Neural progenitor cell (in vitro differentiated cells): Measurements from ENCODE around the gene VAV2. TPM values are rescaled to one million over a fixed set of nuclear protein-coding genes. Genes with fewer than 3 reads are reported as not detected.

ENCODE experiments used
- DNase-seq: peaks from one replicate; pipeline ENCODE4 v3.0.0-alpha.2; 2016; ENCODE audit warnings: low spot score
- H2AFZ ChIP-seq: fragments of 200-600 bp; sonication (generic); replicated peaks from 2 replicates; pipeline ENCODE4 v1.6.1; 2016; ENCODE audit warnings: antibody characterized with exemption
- H3F3A ChIP-seq: fragments of 200-600 bp; sonication (generic); 2 replicates; pipeline ENCODE4 v1.6.1; 2016; ENCODE audit warnings: antibody characterized with exemption, low read depth
- H3K27ac ChIP-seq: fragments of 200-600 bp; sonication (generic); 2 replicates; pipeline ENCODE4 v1.5.1; 2016; ENCODE audit warnings: mild to moderate bottlenecking
- H3K27me3 ChIP-seq: fragments of 200-600 bp; sonication (generic); 2 replicates; pipeline ENCODE4 v1.6.1; 2016; ENCODE audit warnings: mild to moderate bottlenecking, moderate library complexity
- H3K36me3 ChIP-seq: fragments of 200-600 bp; sonication (generic); 2 replicates; pipeline ENCODE4 v1.5.1; 2016
- H3K4me1 ChIP-seq: fragments of 200-600 bp; sonication (generic); 2 replicates; pipeline ENCODE4 v1.6.1; 2016; ENCODE audit warnings: mixed run types
- H3K4me2 ChIP-seq: fragments of 200-600 bp; sonication (generic); 2 replicates; pipeline ENCODE4 v1.6.1; 2016
- H3K4me3 ChIP-seq: fragments of 200-600 bp; sonication (generic); 2 replicates; pipeline ENCODE4 v1.5.1; 2016
- H3K79me2 ChIP-seq: fragments of 200-600 bp; sonication (generic); 2 replicates; pipeline ENCODE4 v1.6.1; 2016; ENCODE audit warnings: low read depth
- H3K9ac ChIP-seq: fragments of 200-600 bp; sonication (generic); 2 replicates; pipeline ENCODE4 v1.6.1; 2016
- H3K9me3 ChIP-seq: fragments of 200-600 bp; sonication (generic); 2 replicates; pipeline ENCODE4 v1.5.1; 2016; ENCODE audit warnings: low read depth
- H4K20me1 ChIP-seq: fragments of 200-600 bp; sonication (generic); 2 replicates; pipeline ENCODE4 v1.6.1; 2016; ENCODE audit warnings: low read depth
- H3K27ac Mint-ChIP-seq: 3 replicates; pipeline ENCODE4 v1.8.0; 2021; ENCODE audit warnings: mixed read lengths
- H3K27me3 Mint-ChIP-seq: 2 replicates; pipeline ENCODE4 v1.8.0; 2022; ENCODE audit warnings: low read depth, mild to moderate bottlenecking, inconsistent platforms, moderate library complexity, mixed read lengths; ENCODE audit not compliant: insufficient read depth
- H3K36me3 Mint-ChIP-seq: 3 replicates; pipeline ENCODE4 v1.8.0; 2021; ENCODE audit warnings: mixed read lengths
- H3K4me1 Mint-ChIP-seq: 3 replicates; pipeline ENCODE4 v1.8.0; 2021; ENCODE audit warnings: mixed read lengths
- H3K4me3 Mint-ChIP-seq: 3 replicates; pipeline ENCODE4 v1.8.0; 2021; ENCODE audit warnings: mild to moderate bottlenecking, moderate library complexity, mixed read lengths
- H3K9me3 Mint-ChIP-seq: 3 replicates; pipeline ENCODE4 v1.8.0; 2020; ENCODE audit warnings: mixed read lengths
- CTCF ChIP-seq: fragments of 200-600 bp; sonication (generic); IDR thresholded peaks from 2 replicates; pipeline ENCODE4 v1.5.1; 2017; ENCODE audit warnings: antibody characterized with exemption, mild to moderate bottlenecking
- EZH2 ChIP-seq: fragments of 200-600 bp; sonication (generic); IDR thresholded peaks from 2 replicates; pipeline ENCODE4 v1.6.1; 2017; ENCODE audit warnings: antibody characterized with exemption, mild to moderate bottlenecking, moderate library complexity
- EZH2phosphoT487 ChIP-seq: fragments of 200-600 bp; sonication (generic); IDR thresholded peaks from 2 replicates; pipeline ENCODE4 v1.6.1; 2017; ENCODE audit warnings: antibody characterized with exemption
- total RNA-seq: library from RNA; depleted of rRNA; stranded (reverse); fragments of >200 nt; gene quantifications from 2 replicates; pipeline ENCODE4 v1.2.3, GENCODE V29; 2015; ENCODE audit warnings: low replicate concordance

Gene VAV2
- total RNA-seq, 1 donor from 2014 or later: 12.9 TPM

GRCh38 chr9:134026581-134026980 is 34.5 kb upstream of the VAV2 start:
- H3K9me3 Mint-ChIP-seq: no peaks in the 10 kb centered on the region
- H3K4me2 ChIP-seq: peak overlapping the region; percentile 87
- H3K4me1 Mint-ChIP-seq: peaks cover 15% of the 10 kb centered on the region
- H3K27ac ChIP-seq: no peak overlapping the region
- H2AFZ ChIP-seq: no peak overlapping the region
- TF ChIP-seq EZH2 (no peak), CTCF (no peak)
- peaks cover 5% of the 10 kb centered on the region for H3K79me2 ChIP-seq
- H3K27me3 Mint-ChIP-seq: peaks cover 2% of the 10 kb centered on the region
- no peak overlapping the region for H3K9ac ChIP-seq
- H3K4me1 ChIP-seq: peaks cover 10% of the 10 kb centered on the region
- DNase-seq: no peak
- H3K36me3 Mint-ChIP-seq: peaks cover 9% of the 10 kb centered on the region
- no peaks in the 10 kb centered on the region for H3K9me3 ChIP-seq
- no peaks in the 10 kb centered on the region for H3K27me3 ChIP-seq
- H3K4me3 Mint-ChIP-seq: peak overlapping the region; percentile 86
- H3F3A ChIP-seq: peaks cover 33% of the 10 kb centered on the region
- no peaks in the 10 kb centered on the region for H3K36me3 ChIP-seq
- no peak overlapping the region for H3K27ac Mint-ChIP-seq
- H3K4me3 ChIP-seq: peak overlapping the region; percentile 92
- peaks cover 25% of the 10 kb centered on the region for H4K20me1 ChIP-seq

- Histone ChIP-seq H3K4me1 (peaks cover 10% of the 10 kb centered on the region), H3K27ac (no peak overlapping the region), H3K9ac (no peak overlapping the region), H3K79me2 (peaks cover 5% of the 10 kb centered on the region), H2AFZ (peak overlapping the region; percentile 75), H3K36me3 (no peaks in the 10 kb centered on the region), H4K20me1 (peaks cover 21% of the 10 kb centered on the region), H3F3A (peaks cover 30% of the 10 kb centered on the region), H3K4me2 (peak overlapping the region; percentile 87), H3K27me3 (no peaks in the 10 kb centered on the region), H3K4me3 (peak overlapping the region; percentile 92), H3K9me3 (no peaks in the 10 kb centered on the region)
- Mint-ChIP-seq H3K9me3 (no peaks in the 10 kb centered on the region), H3K36me3 (peaks cover 9% of the 10 kb centered on the region), H3K27me3 (peaks cover 2% of the 10 kb centered on the region), H3K4me3 (peak overlapping the region; percentile 86), H3K4me1 (peaks cover 15% of the 10 kb centered on the region), H3K27ac (no peak overlapping the region)
- TF ChIP-seq EZH2: no peak
- TF ChIP-seq CTCF: peak; percentile 52
- peak; percentile 88 for DNase-seq
Measured at GRCh38 chr9:134025606-134026541, 33.8 kb upstream of the VAV2 start.

- H3K4me2 ChIP-seq: peak within 1 kb of the TSS; percentile 87
- peaks cover 15% of the 10 kb centered on the region for H4K20me1 ChIP-seq
- TF ChIP-seq EZH2 (no peak), EZH2phosphoT487 (no peak), CTCF (no peak)
- H3F3A ChIP-seq: peaks cover 28% of the 10 kb centered on the region
- no peaks in the 10 kb centered on the region for H3K36me3 ChIP-seq
- no peaks in the 10 kb centered on the region for H3K9me3 ChIP-seq
- peak; percentile 100 for DNase-seq
- Mint-ChIP-seq H3K4me3 (peak within 1 kb of the TSS; percentile 86), H3K27ac (peak within 1 kb of the TSS; percentile 26), H3K27me3 (peaks cover 2% of the 10 kb centered on the region), H3K36me3 (peaks cover 6% of the 10 kb centered on the region), H3K9me3 (no peaks in the 10 kb centered on the region), H3K4me1 (peaks cover 15% of the 10 kb centered on the region)
- no peaks in the 10 kb centered on the region for H3K27me3 ChIP-seq
- H3K27ac ChIP-seq: no peak within 1 kb of the TSS
- peaks cover 10% of the 10 kb centered on the region for H3K4me1 ChIP-seq
- no peak within 1 kb of the TSS for H3K9ac ChIP-seq
- peaks cover 5% of the 10 kb centered on the region for H3K79me2 ChIP-seq
- H3K4me3 ChIP-seq: peak within 1 kb of the TSS; percentile 92
- peak within 1 kb of the TSS; percentile 75 for H2AFZ ChIP-seq
Measured at GRCh38 chr9:134024828-134025605, 32.9 kb upstream of the VAV2 start, which contains the start of gene BRD3OS. TSS of gene BRD3OS (plus strand) at chr9:134025481. CDS start at chr9:134026748, 1,267 bp downstream.
